ENCODE results near the gene BIRC3. TPM values are rescaled to one million over a fixed set of nuclear protein-coding genes. Genes with fewer than 3 reads are reported as not detected.

The BIRC3 gene
- total RNA-seq, 1 experiment from 2014 or later = 2.5 TPM

GRCh38 chr11:102268083-102268984 lies 49.0 kb upstream of the BIRC3 start:
- no peaks in the 10 kb centered on the region for H3K27me3 ChIP-seq (replicated peaks; ENCODE audit: insufficient read depth, low read depth, low read length, poor library complexity)
- DNase-seq (ENCODE audit: low spot score) = peak; percentile 77
- intact Hi-C loops (cut with micrococcal nuclease; ENCODE audit: unreplicated experiment) = no loop called here
- BruUV-seq (replicated peaks) = no TSS peak
- POLR2A ChIA-PET (ENCODE audit: low non-redundant PET) = no interaction called here
- no peaks in the 10 kb centered on the region for H3K36me3 ChIP-seq (ENCODE audit: insufficient read depth, low read length, poor library complexity, severe bottlenecking)
- no peak overlapping the region for H3K27ac ChIP-seq (ENCODE audit: low read depth, low read length, poor library complexity, severe bottlenecking)
- no peaks in the 10 kb centered on the region for H3K9me3 ChIP-seq (ENCODE audit: low read depth, low read length, poor library complexity, severe bottlenecking)
- CTCF ChIA-PET = no interaction called here
- TF ChIP-seq, protein P1, sequence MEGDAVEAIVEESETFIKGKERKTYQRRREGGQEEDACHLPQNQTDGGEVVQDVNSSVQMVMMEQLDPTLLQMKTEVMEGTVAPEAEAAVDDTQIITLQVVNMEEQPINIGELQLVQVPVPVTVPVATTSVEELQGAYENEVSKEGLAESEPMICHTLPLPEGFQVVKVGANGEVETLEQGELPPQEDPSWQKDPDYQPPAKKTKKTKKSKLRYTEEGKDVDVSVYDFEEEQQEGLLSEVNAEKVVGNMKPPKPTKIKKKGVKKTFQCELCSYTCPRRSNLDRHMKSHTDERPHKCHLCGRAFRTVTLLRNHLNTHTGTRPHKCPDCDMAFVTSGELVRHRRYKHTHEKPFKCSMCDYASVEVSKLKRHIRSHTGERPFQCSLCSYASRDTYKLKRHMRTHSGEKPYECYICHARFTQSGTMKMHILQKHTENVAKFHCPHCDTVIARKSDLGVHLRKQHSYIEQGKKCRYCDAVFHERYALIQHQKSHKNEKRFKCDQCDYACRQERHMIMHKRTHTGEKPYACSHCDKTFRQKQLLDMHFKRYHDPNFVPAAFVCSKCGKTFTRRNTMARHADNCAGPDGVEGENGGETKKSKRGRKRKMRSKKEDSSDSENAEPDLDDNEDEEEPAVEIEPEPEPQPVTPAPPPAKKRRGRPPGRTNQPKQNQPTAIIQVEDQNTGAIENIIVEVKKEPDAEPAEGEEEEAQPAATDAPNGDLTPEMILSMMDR (conservative IDR thresholded peaks at IDR 0.05; ENCODE audit: low read depth, low read length) = peak; percentile 51
- TF ChIP-seq EZH2 (IDR thresholded peaks at IDR 0.05; ENCODE audit: borderline replicate concordance, low read depth, low read length, poor library complexity, severe bottlenecking) = no peak
- peak overlapping the region; percentile 18 for H3K4me3 ChIP-seq (ENCODE audit: low read depth, low read length, poor library complexity, severe bottlenecking)
- H3K4me1 ChIP-seq (ENCODE audit: insufficient read depth, low read length, poor library complexity, severe bottlenecking) = peaks cover 10% of the 10 kb centered on the region

GRCh38 chr11:102268985-102269470 lies 48.3 kb upstream of the BIRC3 start:
- H3K4me3 ChIP-seq (ENCODE audit: low read depth, low read length, poor library complexity, severe bottlenecking) = peak overlapping the region; percentile 18
- ChIA-PET POLR2A (ENCODE audit: low non-redundant PET) (no interaction called here), CTCF (no interaction called here)
- H3K27me3 ChIP-seq (replicated peaks; ENCODE audit: insufficient read depth, low read depth, low read length, poor library complexity) = no peaks in the 10 kb centered on the region
- peaks cover 10% of the 10 kb centered on the region for H3K4me1 ChIP-seq (ENCODE audit: insufficient read depth, low read length, poor library complexity, severe bottlenecking)
- intact Hi-C loops (cut with micrococcal nuclease; ENCODE audit: unreplicated experiment) = no loop called here
- no peaks in the 10 kb centered on the region for H3K9me3 ChIP-seq (ENCODE audit: low read depth, low read length, poor library complexity, severe bottlenecking)
- no peak overlapping the region for H3K27ac ChIP-seq (ENCODE audit: low read depth, low read length, poor library complexity, severe bottlenecking)
- no TSS peak for BruUV-seq (replicated peaks)
- no peak for DNase-seq (ENCODE audit: low spot score)
- no peak for TF ChIP-seq EZH2 (IDR thresholded peaks at IDR 0.05; ENCODE audit: borderline replicate concordance, low read depth, low read length, poor library complexity, severe bottlenecking)
- TF ChIP-seq, protein P1 (conservative IDR thresholded peaks at IDR 0.05; ENCODE audit: low read depth, low read length) = peak; percentile 15; the same call in 1 of the 2 replicates
- no peaks in the 10 kb centered on the region for H3K36me3 ChIP-seq (ENCODE audit: insufficient read depth, low read length, poor library complexity, severe bottlenecking)

DNA sequence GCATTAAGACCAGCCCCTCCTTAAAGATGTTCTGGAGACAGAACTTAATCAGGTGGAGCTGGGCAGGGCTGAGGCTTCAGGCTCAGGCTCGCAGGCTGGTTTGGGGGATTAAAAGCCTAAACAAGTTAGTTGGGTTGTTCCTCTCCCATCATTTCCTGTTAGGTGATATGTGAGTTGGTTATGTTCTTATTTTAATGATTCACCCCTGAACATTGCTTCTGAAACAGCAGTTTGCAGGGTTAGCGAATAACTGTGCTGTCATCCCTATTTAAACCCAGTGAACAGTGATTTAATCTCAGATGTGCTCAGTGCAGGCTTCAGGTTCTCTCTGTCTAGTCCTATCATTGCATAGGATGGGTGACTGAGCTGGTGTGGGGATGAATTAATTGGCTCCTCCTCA lies 47.4 kb upstream of the BIRC3 start:
- Histone ChIP-seq H3K4me3 (ENCODE audit: low read depth, low read length, poor library complexity, severe bottlenecking) (no peak overlapping the region), H3K27me3 (replicated peaks; ENCODE audit: insufficient read depth, low read depth, low read length, poor library complexity) (no peaks in the 10 kb centered on the region), H3K4me1 (ENCODE audit: insufficient read depth, low read length, poor library complexity, severe bottlenecking) (peaks cover 10% of the 10 kb centered on the region), H3K27ac (ENCODE audit: low read depth, low read length, poor library complexity, severe bottlenecking) (no peak overlapping the region), H3K9me3 (ENCODE audit: low read depth, low read length, poor library complexity, severe bottlenecking) (no peaks in the 10 kb centered on the region), H3K36me3 (ENCODE audit: insufficient read depth, low read length, poor library complexity, severe bottlenecking) (no peaks in the 10 kb centered on the region)
- BruUV-seq (replicated peaks) = no TSS peak
- TF ChIP-seq, protein P1 (conservative IDR thresholded peaks at IDR 0.05; ENCODE audit: low read depth, low read length) = no peak
- TF ChIP-seq EZH2 (IDR thresholded peaks at IDR 0.05; ENCODE audit: borderline replicate concordance, low read depth, low read length, poor library complexity, severe bottlenecking) = no peak
- intact Hi-C loops (cut with micrococcal nuclease; ENCODE audit: unreplicated experiment) = loop anchor here (10.0 kb wide), 1 partner anchor 155 kb away; the partner anchor contains the start of gene YAP1
- ChIA-PET CTCF (no interaction called here), POLR2A (ENCODE audit: low non-redundant PET) (no interaction called here)
- no peak for DNase-seq (ENCODE audit: low spot score)
